Measurements from ENCODE around the gene MRC2.

The MRC2 gene

GRCh38 chr17:62705778-62706597 is 78.5 kb downstream of the MRC2 start:
- 0 out of 2 replicates have a peak overlapping the region, but pooled peaks have one; percentile 74 for H3K9ac ChIP-seq (ENCODE audit: low read depth, low read length)
- H3K27me3 ChIP-seq (ENCODE audit: control insufficient read depth, insufficient read depth, low read length), result peaks cover 23% of the 10 kb centered on the region; the same call in 1 of the 2 replicates
- peak overlapping the region; percentile 81 for H3K27ac ChIP-seq (ENCODE audit: low read depth, low read length)
- no peaks in the 10 kb centered on the region for H3K36me3 ChIP-seq (ENCODE audit: control insufficient read depth, insufficient read depth, low read length)
- H3K9me3 ChIP-seq (ENCODE audit: control insufficient read depth, insufficient read depth, low read length), result peaks cover 6% of the 10 kb centered on the region; the same call in 1 of the 2 replicates
- H3K4me1 ChIP-seq (ENCODE audit: control insufficient read depth, insufficient read depth, low read length), result peaks cover 30% of the 10 kb centered on the region
- H3K4me3 ChIP-seq (ENCODE audit: low read depth, low read length), result peak overlapping the region; percentile 73

- Histone ChIP-seq H3K27me3 (ENCODE audit: control insufficient read depth, insufficient read depth, low read length) (peaks cover 23% of the 10 kb centered on the region; the same call in 1 of the 2 replicates), H3K9me3 (ENCODE audit: control insufficient read depth, insufficient read depth, low read length) (peaks cover 6% of the 10 kb centered on the region; the same call in 1 of the 2 replicates), H3K27ac (ENCODE audit: low read depth, low read length) (no peak overlapping the region), H3K9ac (ENCODE audit: low read depth, low read length) (no peak overlapping the region), H3K4me3 (ENCODE audit: low read depth, low read length) (no peak overlapping the region), H3K4me1 (ENCODE audit: control insufficient read depth, insufficient read depth, low read length) (peaks cover 35% of the 10 kb centered on the region), H3K36me3 (ENCODE audit: control insufficient read depth, insufficient read depth, low read length) (no peaks in the 10 kb centered on the region)
Measured at GRCh38 chr17:62706598-62707424, 79.3 kb downstream of the MRC2 start.

DNA sequence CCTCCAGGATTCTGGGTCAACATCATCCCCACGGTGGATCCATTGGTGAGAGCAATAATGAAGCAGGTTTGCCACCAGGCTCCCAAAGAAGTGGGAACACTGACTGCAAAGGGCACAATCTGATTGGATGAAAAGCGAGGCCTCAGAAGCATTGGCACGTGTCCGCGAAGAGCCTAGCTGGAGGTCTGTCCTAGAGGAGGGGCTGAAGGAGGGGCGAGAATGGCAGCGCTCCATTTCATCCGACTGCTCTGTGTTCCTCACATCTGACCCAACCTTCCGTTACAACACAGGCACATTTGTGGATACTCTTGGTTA is 79.9 kb downstream of the MRC2 start:
- H3K9ac ChIP-seq (ENCODE audit: low read depth, low read length), result no peak overlapping the region
- H3K9me3 ChIP-seq (ENCODE audit: control insufficient read depth, insufficient read depth, low read length), result peaks cover 6% of the 10 kb centered on the region; the same call in 1 of the 2 replicates
- H3K4me3 ChIP-seq (ENCODE audit: low read depth, low read length), result no peak overlapping the region
- no peak overlapping the region for H3K27ac ChIP-seq (ENCODE audit: low read depth, low read length)
- H3K4me1 ChIP-seq (ENCODE audit: control insufficient read depth, insufficient read depth, low read length), result peaks cover 36% of the 10 kb centered on the region
- H3K27me3 ChIP-seq (ENCODE audit: control insufficient read depth, insufficient read depth, low read length), result peaks cover 23% of the 10 kb centered on the region; the same call in 1 of the 2 replicates
- H3K36me3 ChIP-seq (ENCODE audit: control insufficient read depth, insufficient read depth, low read length), result no peaks in the 10 kb centered on the region

DNA sequence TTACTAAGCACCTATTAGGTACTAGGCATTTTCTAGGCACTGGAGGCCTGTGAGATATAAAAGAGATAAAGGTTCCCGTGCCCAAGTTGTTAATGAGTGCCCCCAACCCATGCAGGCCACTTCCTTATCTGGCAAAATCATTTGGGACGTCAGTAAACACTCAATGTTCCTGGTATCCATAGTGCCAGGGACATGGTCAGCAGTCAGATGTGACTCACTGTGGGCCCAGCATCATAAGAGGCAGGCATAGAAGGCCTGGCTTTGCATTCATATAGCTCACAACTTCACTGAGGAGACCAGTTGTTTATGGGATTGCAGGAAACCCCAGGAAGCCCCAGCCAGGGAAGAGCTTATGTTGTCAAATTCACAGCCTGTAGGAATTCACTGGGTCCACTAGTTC is 81.1 kb downstream of the MRC2 start:
- H3K4me1 ChIP-seq (ENCODE audit: control insufficient read depth, insufficient read depth, low read length), result peaks cover 36% of the 10 kb centered on the region
- no peak overlapping the region for H3K9ac ChIP-seq (ENCODE audit: low read depth, low read length)
- H3K27me3 ChIP-seq (ENCODE audit: control insufficient read depth, insufficient read depth, low read length), result peaks cover 16% of the 10 kb centered on the region; the same call in 1 of the 2 replicates
- H3K27ac ChIP-seq (ENCODE audit: low read depth, low read length), result no peak overlapping the region
- H3K4me3 ChIP-seq (ENCODE audit: low read depth, low read length), result no peak overlapping the region
- H3K36me3 ChIP-seq (ENCODE audit: control insufficient read depth, insufficient read depth, low read length), result no peaks in the 10 kb centered on the region
- peaks cover 6% of the 10 kb centered on the region; the same call in 1 of the 2 replicates for H3K9me3 ChIP-seq (ENCODE audit: control insufficient read depth, insufficient read depth, low read length)

- H3K27ac ChIP-seq (ENCODE audit: low read depth, low read length), result no peak overlapping the region
- H3K27me3 ChIP-seq (ENCODE audit: control insufficient read depth, insufficient read depth, low read length), result peaks cover 4% of the 10 kb centered on the region; the same call in 1 of the 2 replicates
- no peak overlapping the region for H3K4me3 ChIP-seq (ENCODE audit: low read depth, low read length)
- peaks cover 6% of the 10 kb centered on the region; the same call in 1 of the 2 replicates for H3K9me3 ChIP-seq (ENCODE audit: control insufficient read depth, insufficient read depth, low read length)
- peaks cover 9% of the 10 kb centered on the region; the same call in 1 of the 2 replicates for H3K4me1 ChIP-seq (ENCODE audit: control insufficient read depth, insufficient read depth, low read length)
- no peak overlapping the region for H3K9ac ChIP-seq (ENCODE audit: low read depth, low read length)
- no peaks in the 10 kb centered on the region for H3K36me3 ChIP-seq (ENCODE audit: control insufficient read depth, insufficient read depth, low read length)
Measured at GRCh38 chr17:62712171-62712581, 84.7 kb downstream of the MRC2 start.

- H3K4me1 ChIP-seq (ENCODE audit: control insufficient read depth, insufficient read depth, low read length), result peaks cover 6% of the 10 kb centered on the region; the same call in 1 of the 2 replicates
- no peak overlapping the region for H3K9ac ChIP-seq (ENCODE audit: low read depth, low read length)
- no peak overlapping the region for H3K27ac ChIP-seq (ENCODE audit: low read depth, low read length)
- no peaks in the 10 kb centered on the region; the same call in 1 of the 2 replicates for H3K27me3 ChIP-seq (ENCODE audit: control insufficient read depth, insufficient read depth, low read length)
- peaks cover 6% of the 10 kb centered on the region; the same call in 1 of the 2 replicates for H3K9me3 ChIP-seq (ENCODE audit: control insufficient read depth, insufficient read depth, low read length)
- no peak overlapping the region for H3K4me3 ChIP-seq (ENCODE audit: low read depth, low read length)
- H3K36me3 ChIP-seq (ENCODE audit: control insufficient read depth, insufficient read depth, low read length), result no peaks in the 10 kb centered on the region
Measured at GRCh38 chr17:62713086-62713881, 85.8 kb downstream of the MRC2 start.

DNA sequence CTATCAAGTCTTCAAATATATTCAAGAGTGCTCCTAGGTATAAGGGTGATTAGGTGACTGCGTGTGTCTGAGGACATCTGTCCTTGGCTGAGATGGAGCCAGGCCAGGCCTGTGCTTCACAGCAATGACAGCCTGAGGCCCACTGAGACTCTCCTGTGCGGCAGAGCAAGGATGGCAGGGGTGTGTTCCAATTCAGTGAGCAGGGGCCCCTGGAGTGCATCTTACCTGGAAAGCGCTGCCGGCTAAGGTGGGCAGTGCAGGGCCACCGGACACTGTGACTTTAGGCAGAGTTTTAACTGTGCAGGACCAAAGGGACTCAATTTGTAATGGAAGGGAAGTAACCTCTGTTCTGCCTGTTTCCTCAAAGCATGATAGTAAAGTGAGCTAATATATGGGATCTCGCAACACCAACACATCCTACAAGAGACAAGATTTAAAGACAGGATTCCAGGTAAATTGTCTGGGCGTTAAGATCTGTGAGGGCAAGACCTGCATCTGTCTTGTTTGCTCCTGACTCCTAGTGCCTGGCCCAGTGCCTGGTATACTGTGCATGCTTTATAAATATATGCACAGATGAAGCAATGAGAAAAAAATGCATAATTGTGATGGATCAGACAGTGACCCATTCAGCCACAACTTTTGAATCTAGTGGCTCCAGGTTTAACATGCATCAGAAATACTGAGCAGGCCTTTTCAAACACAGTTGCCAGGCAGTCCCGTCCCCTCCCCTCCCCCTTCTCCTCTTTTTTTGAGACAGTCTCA is 86.7 kb downstream of the MRC2 start:
- Histone ChIP-seq H3K36me3 (ENCODE audit: control insufficient read depth, insufficient read depth, low read length) (no peaks in the 10 kb centered on the region), H3K4me1 (ENCODE audit: control insufficient read depth, insufficient read depth, low read length) (peaks cover 6% of the 10 kb centered on the region; the same call in 1 of the 2 replicates), H3K9me3 (ENCODE audit: control insufficient read depth, insufficient read depth, low read length) (no peaks in the 10 kb centered on the region), H3K9ac (ENCODE audit: low read depth, low read length) (no peak overlapping the region), H3K27me3 (ENCODE audit: control insufficient read depth, insufficient read depth, low read length) (no peaks in the 10 kb centered on the region; the same call in 1 of the 2 replicates), H3K27ac (ENCODE audit: low read depth, low read length) (no peak overlapping the region), H3K4me3 (ENCODE audit: low read depth, low read length) (no peak overlapping the region)

- H3K27ac ChIP-seq (ENCODE audit: low read depth, low read length), result no peak overlapping the region
- H3K36me3 ChIP-seq (ENCODE audit: control insufficient read depth, insufficient read depth, low read length), result no peaks in the 10 kb centered on the region
- H3K9ac ChIP-seq (ENCODE audit: low read depth, low read length), result no peak overlapping the region
- no peak overlapping the region for H3K4me3 ChIP-seq (ENCODE audit: low read depth, low read length)
- H3K27me3 ChIP-seq (ENCODE audit: control insufficient read depth, insufficient read depth, low read length), result no peaks in the 10 kb centered on the region; the same call in 1 of the 2 replicates
- H3K9me3 ChIP-seq (ENCODE audit: control insufficient read depth, insufficient read depth, low read length), result no peaks in the 10 kb centered on the region
- H3K4me1 ChIP-seq (ENCODE audit: control insufficient read depth, insufficient read depth, low read length), result peaks cover 10% of the 10 kb centered on the region
Measured at GRCh38 chr17:62715882-62716390, 88.5 kb downstream of the MRC2 start.

DNA sequence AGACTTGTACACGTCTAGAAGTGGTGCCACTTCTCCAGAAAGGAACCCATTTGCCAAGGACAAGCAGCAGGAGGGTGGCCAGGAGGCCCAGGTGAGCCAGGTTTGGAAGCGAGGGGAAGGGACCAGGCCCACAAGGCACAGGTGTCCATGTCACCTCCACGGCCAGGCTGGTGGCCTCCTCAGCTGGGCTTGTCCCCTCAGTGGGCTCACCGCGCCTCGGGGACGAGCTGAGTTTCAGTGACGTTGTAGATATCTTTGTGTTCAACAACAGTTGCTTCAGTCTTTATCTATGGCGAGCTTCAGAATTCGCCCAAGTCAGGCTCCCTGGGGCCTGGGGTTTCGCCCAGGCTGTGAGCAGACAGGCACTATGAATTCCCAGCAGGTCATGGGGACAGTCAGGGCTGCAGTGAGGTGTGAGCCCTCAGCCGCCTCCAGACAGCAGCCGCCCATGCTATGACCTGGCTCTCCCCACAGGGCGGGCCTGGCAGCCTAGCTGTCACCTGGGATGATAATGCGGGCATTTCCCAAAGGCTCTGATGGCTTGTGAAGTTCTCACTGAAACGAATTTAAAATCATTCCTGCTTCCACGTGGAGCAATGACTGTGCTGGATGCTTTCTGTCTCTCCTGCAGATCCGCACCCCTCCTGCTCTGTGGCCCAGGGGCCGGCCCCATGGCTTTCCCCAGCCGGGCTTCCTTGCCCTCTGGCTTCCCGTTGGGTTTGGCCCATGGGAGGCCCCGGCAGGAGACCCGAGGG is 89.5 kb downstream of the MRC2 start:
- H3K4me1 ChIP-seq (ENCODE audit: control insufficient read depth, insufficient read depth, low read length), result peaks cover 4% of the 10 kb centered on the region; the same call in 1 of the 2 replicates
- H3K9ac ChIP-seq (ENCODE audit: low read depth, low read length), result no peak overlapping the region
- H3K4me3 ChIP-seq (ENCODE audit: low read depth, low read length), result no peak overlapping the region
- no peaks in the 10 kb centered on the region for H3K36me3 ChIP-seq (ENCODE audit: control insufficient read depth, insufficient read depth, low read length)
- no peaks in the 10 kb centered on the region for H3K9me3 ChIP-seq (ENCODE audit: control insufficient read depth, insufficient read depth, low read length)
- no peak overlapping the region for H3K27ac ChIP-seq (ENCODE audit: low read depth, low read length)
- H3K27me3 ChIP-seq (ENCODE audit: control insufficient read depth, insufficient read depth, low read length), result no peaks in the 10 kb centered on the region; the same call in 1 of the 2 replicates

Measured in HUES48 (cell line).